ENCODE measurements around the gene LRRC47.

LRRC47 gene

GRCh38 chr1:3767328-3767925, 28.9 kb downstream of the LRRC47 start:
- H3K9me3 Mint-ChIP-seq, result peaks cover 5% of the 10 kb centered on the region
- peaks cover 5% of the 10 kb centered on the region for H3K4me1 Mint-ChIP-seq
- H3K27ac Mint-ChIP-seq, result no peak overlapping the region
- TF ChIP-seq CTCF (IDR thresholded peaks at IDR 0.05; ENCODE audit: unreplicated experiment in 3 of 3), result no peak
- H3K4me3 Mint-ChIP-seq, result peak overlapping the region in 1 of 3 experiments; percentile 56
- no peaks in the 10 kb centered on the region for H3K36me3 Mint-ChIP-seq (ENCODE audit: low read depth)
- H3K27me3 Mint-ChIP-seq (ENCODE audit: low read depth), result peaks cover 23% of the 10 kb centered on the region

- Mint-ChIP-seq H3K27me3 (ENCODE audit: low read depth) (peaks cover 28% of the 10 kb centered on the region), H3K4me1 (no peaks in the 10 kb centered on the region), H3K9me3 (peaks cover 18% of the 10 kb centered on the region), H3K27ac (no peak overlapping the region), H3K36me3 (ENCODE audit: low read depth) (no peaks in the 10 kb centered on the region), H3K4me3 (no peak overlapping the region)
- TF ChIP-seq CTCF (IDR thresholded peaks at IDR 0.05; ENCODE audit: unreplicated experiment in 3 of 3), result no peak
Measured at GRCh38 chr1:3763351-3764125, 32.8 kb downstream of the LRRC47 start.

GRCh38 chr1:3762873-3763228, 33.4 kb downstream of the LRRC47 start:
- no peaks in the 10 kb centered on the region for H3K36me3 Mint-ChIP-seq (ENCODE audit: low read depth)
- H3K4me1 Mint-ChIP-seq, result no peaks in the 10 kb centered on the region
- no peak overlapping the region for H3K4me3 Mint-ChIP-seq
- no peak overlapping the region for H3K27ac Mint-ChIP-seq
- H3K27me3 Mint-ChIP-seq (ENCODE audit: low read depth), result peaks cover 28% of the 10 kb centered on the region
- no peak for TF ChIP-seq CTCF (IDR thresholded peaks at IDR 0.05; ENCODE audit: unreplicated experiment in 3 of 3)
- H3K9me3 Mint-ChIP-seq, result peaks cover 18% of the 10 kb centered on the region

- H3K27me3 Mint-ChIP-seq (ENCODE audit: low read depth), result peaks cover 28% of the 10 kb centered on the region
- H3K36me3 Mint-ChIP-seq (ENCODE audit: low read depth), result no peaks in the 10 kb centered on the region
- no peak for TF ChIP-seq CTCF (IDR thresholded peaks at IDR 0.05; ENCODE audit: unreplicated experiment in 3 of 3)
- H3K27ac Mint-ChIP-seq, result no peak overlapping the region
- no peak overlapping the region for H3K4me3 Mint-ChIP-seq
- H3K4me1 Mint-ChIP-seq, result no peaks in the 10 kb centered on the region
- peaks cover 18% of the 10 kb centered on the region for H3K9me3 Mint-ChIP-seq
Measured at GRCh38 chr1:3762151-3762872, 34.0 kb downstream of the LRRC47 start.

- Mint-ChIP-seq H3K36me3 (ENCODE audit: low read depth) (no peaks in the 10 kb centered on the region), H3K27ac (no peak overlapping the region), H3K4me1 (no peaks in the 10 kb centered on the region), H3K9me3 (peaks cover 18% of the 10 kb centered on the region), H3K4me3 (no peak overlapping the region), H3K27me3 (ENCODE audit: low read depth) (peaks cover 30% of the 10 kb centered on the region)
- no peak for TF ChIP-seq CTCF (IDR thresholded peaks at IDR 0.05; ENCODE audit: unreplicated experiment in 3 of 3)
Measured at GRCh38 chr1:3761296-3762010, 34.8 kb downstream of the LRRC47 start.

Measured in nephron (organoid).